ENCODE measurements around the gene IFNLR1.

Gene IFNLR1

GRCh38 chr1:24141311-24141997 lies 45.6 kb downstream of the IFNLR1 start:
- H3K9ac ChIP-seq (ENCODE audit: low read length) = no peak overlapping the region
- H3K4me3 ChIP-seq (ENCODE audit: insufficient read depth, low read length, poor library complexity, severe bottlenecking) = no peak overlapping the region
- H3K9me3 ChIP-seq (ENCODE audit: insufficient read depth, low read length) = no peaks in the 10 kb centered on the region
- H4K20me1 ChIP-seq (ENCODE audit: low read depth, low read length) = no peaks in the 10 kb centered on the region
- no peak overlapping the region for H2AFZ ChIP-seq (ENCODE audit: low read depth, low read length, severe bottlenecking)
- no peaks in the 10 kb centered on the region for H3K36me3 ChIP-seq (ENCODE audit: low read length)
- H3K9me2 ChIP-seq (replicated peaks; ENCODE audit: insufficient read depth, low read length) = no peaks in the 10 kb centered on the region
- H3K4me2 ChIP-seq (ENCODE audit: low read depth, low read length, poor library complexity, severe bottlenecking) = no peak overlapping the region
- no peaks in the 10 kb centered on the region for H3K27me3 ChIP-seq (ENCODE audit: low read length)
- H3K79me2 ChIP-seq (ENCODE audit: insufficient read depth, low read length) = no peaks in the 10 kb centered on the region
- H3F3A ChIP-seq (ENCODE audit: insufficient read depth) = no peaks in the 10 kb centered on the region
- no peak overlapping the region for H3K27ac ChIP-seq (ENCODE audit: low read depth, low read length)
- TF ChIP-seq CTCF (IDR thresholded peaks at IDR 0.05; ENCODE audit: insufficient read depth, low read length, poor library complexity, severe bottlenecking) = no peak
- TF ChIP-seq EZH2phosphoT487 (conservative IDR thresholded peaks at IDR 0.05; ENCODE audit: low read length) = no peak

- no peak overlapping the region for H2AFZ ChIP-seq (ENCODE audit: low read depth, low read length, severe bottlenecking)
- H3K27ac ChIP-seq (ENCODE audit: low read depth, low read length) = no peak overlapping the region
- no peaks in the 10 kb centered on the region for H3K9me2 ChIP-seq (replicated peaks; ENCODE audit: insufficient read depth, low read length)
- no peaks in the 10 kb centered on the region for H3K9me3 ChIP-seq (ENCODE audit: insufficient read depth, low read length)
- H3F3A ChIP-seq (ENCODE audit: insufficient read depth) = no peaks in the 10 kb centered on the region
- H3K4me2 ChIP-seq (ENCODE audit: low read depth, low read length, poor library complexity, severe bottlenecking) = no peak overlapping the region
- H3K4me3 ChIP-seq (ENCODE audit: insufficient read depth, low read length, poor library complexity, severe bottlenecking) = no peak overlapping the region
- no peaks in the 10 kb centered on the region for H3K27me3 ChIP-seq (ENCODE audit: low read length)
- H4K20me1 ChIP-seq (ENCODE audit: low read depth, low read length) = no peaks in the 10 kb centered on the region
- no peaks in the 10 kb centered on the region for H3K36me3 ChIP-seq (ENCODE audit: low read length)
- no peak overlapping the region for H3K9ac ChIP-seq (ENCODE audit: low read length)
- TF ChIP-seq EZH2phosphoT487 (conservative IDR thresholded peaks at IDR 0.05; ENCODE audit: low read length) (no peak), CTCF (IDR thresholded peaks at IDR 0.05; ENCODE audit: insufficient read depth, low read length, poor library complexity, severe bottlenecking) (no peak)
- no peaks in the 10 kb centered on the region for H3K79me2 ChIP-seq (ENCODE audit: insufficient read depth, low read length)
Observed at GRCh38 chr1:24140741-24141181, 46.3 kb downstream of the IFNLR1 start.

DNA sequence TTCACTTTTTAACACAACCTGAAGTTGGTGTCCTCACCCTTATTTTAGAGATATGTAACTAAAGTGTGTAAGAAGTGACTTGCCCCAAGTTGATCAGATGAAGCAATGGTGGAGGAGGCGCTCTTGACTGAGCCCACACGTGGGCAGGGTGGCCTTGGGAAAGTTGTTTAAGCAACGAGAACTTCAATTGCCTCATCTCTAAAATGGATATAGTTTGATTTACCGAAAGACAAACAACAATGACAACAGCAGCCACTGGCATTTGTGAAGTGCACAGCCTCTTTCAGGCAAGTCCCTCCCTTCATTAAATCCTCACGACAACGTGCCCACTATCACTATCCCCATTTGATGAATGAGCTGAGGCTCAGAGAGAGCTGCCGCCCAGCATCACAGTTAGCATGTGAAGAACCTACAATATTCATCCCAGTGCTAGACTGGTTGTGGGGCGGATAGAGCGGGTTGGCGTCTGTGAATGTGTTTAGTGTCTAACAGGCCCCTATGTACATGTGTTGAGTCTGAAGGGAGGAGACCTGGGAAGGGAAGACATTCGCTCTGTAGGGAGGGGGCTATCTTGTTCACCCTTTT lies 47.2 kb downstream of the IFNLR1 start:
- H3K79me2 ChIP-seq (ENCODE audit: insufficient read depth, low read length) = no peaks in the 10 kb centered on the region
- TF ChIP-seq CTCF (IDR thresholded peaks at IDR 0.05; ENCODE audit: insufficient read depth, low read length, poor library complexity, severe bottlenecking) (no peak), EZH2phosphoT487 (conservative IDR thresholded peaks at IDR 0.05; ENCODE audit: low read length) (no peak)
- H3K4me3 ChIP-seq (ENCODE audit: insufficient read depth, low read length, poor library complexity, severe bottlenecking) = no peak overlapping the region
- no peak overlapping the region for H3K27ac ChIP-seq (ENCODE audit: low read depth, low read length)
- no peaks in the 10 kb centered on the region for H3K9me2 ChIP-seq (replicated peaks; ENCODE audit: insufficient read depth, low read length)
- H3K4me2 ChIP-seq (ENCODE audit: low read depth, low read length, poor library complexity, severe bottlenecking) = no peak overlapping the region
- H2AFZ ChIP-seq (ENCODE audit: low read depth, low read length, severe bottlenecking) = no peak overlapping the region
- H3K27me3 ChIP-seq (ENCODE audit: low read length) = no peaks in the 10 kb centered on the region
- no peak overlapping the region for H3K9ac ChIP-seq (ENCODE audit: low read length)
- H3K9me3 ChIP-seq (ENCODE audit: insufficient read depth, low read length) = no peaks in the 10 kb centered on the region
- H3K36me3 ChIP-seq (ENCODE audit: low read length) = no peaks in the 10 kb centered on the region
- H4K20me1 ChIP-seq (ENCODE audit: low read depth, low read length) = no peaks in the 10 kb centered on the region
- no peaks in the 10 kb centered on the region for H3F3A ChIP-seq (ENCODE audit: insufficient read depth)

Data from SU-DHL-6 (cell line).